Neutrophil (primary cell): ENCODE measurements around the gene MYO18A.

Source experiments
- H3K27ac ChIP-seq: fragments of 200-600 bp; sonication (generic); 2 replicates; pipeline ENCODE4 v1.5.1; 2016; ENCODE audit warnings: mild to moderate bottlenecking, moderate library complexity
- H3K27me3 ChIP-seq: fragments of 200-600 bp; sonication (generic); 2 replicates; pipeline ENCODE4 v1.6.0; 2016; ENCODE audit warnings: mild to moderate bottlenecking
- H3K36me3 ChIP-seq: fragments of 200-600 bp; sonication (generic); 2 replicates; pipeline ENCODE4 v1.5.1; 2017
- H3K4me1 ChIP-seq, 2 experiments: fragments of 200-600 bp in 1 of 2; sonication (generic) in 1 of 2; 1 replicate in 1 of 2; 2 replicates in 1 of 2; pipeline versions ENCODE4 v1.5.1 to v1.6.1; 2013 to 2016; ENCODE audit warnings: low read depth in 1 of 2, low read length in 1 of 2, mild to moderate bottlenecking in 1 of 2, moderate library complexity in 1 of 2; ENCODE audit not compliant: control insufficient read depth in 1 of 2, insufficient read depth in 1 of 2
- H3K4me3 ChIP-seq, 2 experiments: fragments of 200-600 bp in 1 of 2; sonication (generic) in 1 of 2; 1 replicate in 1 of 2; 2 replicates in 1 of 2; pipeline ENCODE4 v1.5.1; 2013 to 2016; ENCODE audit warnings: low read depth in 1 of 2, low read length in 1 of 2, mild to moderate bottlenecking in 1 of 2, moderate library complexity in 1 of 2
- H3K9me3 ChIP-seq: fragments of 200-600 bp; sonication (generic); 2 replicates; pipeline ENCODE4 v1.5.1; 2016
- TF ChIP-seq, protein P1 (sequence below): fragments of 200-600 bp; sonication (generic); IDR thresholded peaks from 2 replicates; pipeline ENCODE4 v1.5.1; 2016; ENCODE audit warnings: antibody characterized with exemption

Gene MYO18A

GRCh38 chr17:29162082-29162908 lies 17.9 kb downstream of the MYO18A start:
- Histone ChIP-seq H3K4me1 (no peaks in the 10 kb centered on the region), H3K4me3 (no peak overlapping the region), H3K27ac (no peak overlapping the region), H3K27me3 (no peaks in the 10 kb centered on the region), H3K36me3 (no peaks in the 10 kb centered on the region), H3K9me3 (no peaks in the 10 kb centered on the region)
- TF ChIP-seq, protein P1, sequence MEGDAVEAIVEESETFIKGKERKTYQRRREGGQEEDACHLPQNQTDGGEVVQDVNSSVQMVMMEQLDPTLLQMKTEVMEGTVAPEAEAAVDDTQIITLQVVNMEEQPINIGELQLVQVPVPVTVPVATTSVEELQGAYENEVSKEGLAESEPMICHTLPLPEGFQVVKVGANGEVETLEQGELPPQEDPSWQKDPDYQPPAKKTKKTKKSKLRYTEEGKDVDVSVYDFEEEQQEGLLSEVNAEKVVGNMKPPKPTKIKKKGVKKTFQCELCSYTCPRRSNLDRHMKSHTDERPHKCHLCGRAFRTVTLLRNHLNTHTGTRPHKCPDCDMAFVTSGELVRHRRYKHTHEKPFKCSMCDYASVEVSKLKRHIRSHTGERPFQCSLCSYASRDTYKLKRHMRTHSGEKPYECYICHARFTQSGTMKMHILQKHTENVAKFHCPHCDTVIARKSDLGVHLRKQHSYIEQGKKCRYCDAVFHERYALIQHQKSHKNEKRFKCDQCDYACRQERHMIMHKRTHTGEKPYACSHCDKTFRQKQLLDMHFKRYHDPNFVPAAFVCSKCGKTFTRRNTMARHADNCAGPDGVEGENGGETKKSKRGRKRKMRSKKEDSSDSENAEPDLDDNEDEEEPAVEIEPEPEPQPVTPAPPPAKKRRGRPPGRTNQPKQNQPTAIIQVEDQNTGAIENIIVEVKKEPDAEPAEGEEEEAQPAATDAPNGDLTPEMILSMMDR: no peak

- no peak overlapping the region for H3K4me3 ChIP-seq
- no peak overlapping the region for H3K27ac ChIP-seq
- peaks cover 1 to 4% of the 10 kb centered on the region in 2 experiments for H3K4me1 ChIP-seq
- TF ChIP-seq, protein P1: no peak
- H3K36me3 ChIP-seq: no peaks in the 10 kb centered on the region
- no peaks in the 10 kb centered on the region for H3K27me3 ChIP-seq
- no peaks in the 10 kb centered on the region for H3K9me3 ChIP-seq
Observed at GRCh38 chr17:29160253-29160652, 19.9 kb downstream of the MYO18A start.

DNA sequence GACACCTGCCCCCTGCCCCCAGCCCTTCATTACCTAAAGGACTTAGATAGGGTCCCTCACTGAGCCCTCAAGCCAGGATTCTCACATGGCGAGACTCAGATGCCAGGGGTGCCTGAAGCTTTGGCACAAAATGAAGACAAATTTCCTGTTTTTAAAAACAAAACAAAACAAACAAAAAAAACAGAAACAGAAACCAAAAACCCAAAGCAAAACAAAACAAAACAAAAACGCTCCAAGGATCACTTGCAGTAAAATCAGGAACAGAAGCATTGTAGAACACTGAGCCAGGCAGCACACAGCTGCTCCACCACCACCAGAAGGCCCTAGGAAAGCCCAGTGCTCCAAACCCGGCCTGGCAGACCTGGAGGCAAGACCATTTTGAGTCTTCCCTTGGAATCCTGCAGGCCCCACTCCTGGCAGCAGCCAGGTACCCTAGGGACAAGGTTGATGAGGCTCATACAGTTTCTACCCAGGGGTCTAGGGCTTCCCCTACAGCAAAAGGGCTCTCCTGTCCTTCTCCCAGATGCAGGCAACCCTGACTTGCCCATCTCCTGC lies 20.8 kb downstream of the MYO18A start:
- Histone ChIP-seq H3K4me3 (no peak overlapping the region), H3K27ac (no peak overlapping the region)

DNA sequence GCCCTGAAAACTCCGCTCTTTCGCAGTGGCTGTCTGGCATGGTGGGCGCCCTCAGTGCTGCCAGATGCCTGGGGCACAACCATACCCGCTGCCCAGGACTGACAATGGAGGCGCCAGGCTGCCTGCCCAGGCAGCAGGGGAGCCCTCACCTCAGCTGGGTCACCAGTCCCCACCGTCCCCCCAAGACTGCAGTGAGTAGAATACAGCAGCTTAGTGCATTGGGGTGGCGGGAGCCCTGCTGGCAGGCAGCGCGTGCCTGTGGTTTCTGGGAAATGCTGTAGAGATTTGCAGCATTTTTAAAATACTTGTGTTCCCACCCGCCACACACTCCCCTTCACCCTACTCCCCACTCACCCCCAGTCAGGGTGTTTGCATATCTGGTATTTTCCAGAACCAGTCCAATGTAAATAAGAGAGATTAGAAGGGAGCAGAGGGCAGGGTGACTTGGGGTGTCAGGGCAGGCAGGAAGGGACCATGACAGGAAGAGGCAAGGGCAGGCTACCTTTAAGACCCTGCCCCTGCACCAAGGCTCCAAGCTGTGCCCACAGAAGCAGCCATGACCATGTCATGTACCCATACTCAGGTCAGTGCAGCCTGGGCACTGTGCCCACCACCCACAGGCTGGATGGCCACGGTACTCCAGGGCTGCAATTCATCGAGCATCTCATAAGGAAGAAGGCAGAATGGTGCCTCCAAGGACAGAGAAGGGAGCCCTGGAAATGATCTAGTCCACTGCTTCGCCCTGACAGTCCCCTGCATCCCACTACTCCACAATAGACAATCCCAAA lies 21.5 kb downstream of the MYO18A start:
- TF ChIP-seq, protein P1: no peak
- Histone ChIP-seq H3K4me3 (no peak overlapping the region), H3K36me3 (no peaks in the 10 kb centered on the region), H3K4me1 (peaks cover 8 to 10% of the 10 kb centered on the region in 2 experiments), H3K9me3 (no peaks in the 10 kb centered on the region), H3K27me3 (peaks cover 8% of the 10 kb centered on the region), H3K27ac (no peak overlapping the region)

More for the DNA sequence above, 20.8 kb downstream of the MYO18A start:
- H3K36me3 ChIP-seq: no peaks in the 10 kb centered on the region
- peaks cover 4% of the 10 kb centered on the region for H3K27me3 ChIP-seq
- no peaks in the 10 kb centered on the region for H3K9me3 ChIP-seq
- TF ChIP-seq, protein P1: no peak
- peaks cover 8 to 10% of the 10 kb centered on the region in 2 experiments for H3K4me1 ChIP-seq

DNA sequence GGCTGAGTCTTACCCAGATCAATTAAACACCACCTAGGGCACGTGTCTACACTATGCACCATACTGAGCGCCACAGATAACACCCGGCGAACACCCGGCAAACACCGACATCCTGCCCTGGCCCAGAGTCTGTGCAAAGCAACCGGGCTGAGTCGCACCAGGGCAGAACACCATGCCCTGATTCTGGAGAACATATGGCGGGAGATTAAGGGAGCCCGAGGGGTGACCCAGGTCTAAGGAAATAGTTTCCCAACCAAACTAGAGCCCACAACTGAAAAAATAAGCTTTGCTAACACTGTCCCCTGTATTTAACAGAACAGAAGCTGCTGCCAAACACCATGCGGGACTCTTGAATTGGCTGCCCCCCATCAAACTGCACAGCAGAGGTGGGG lies 22.1 kb downstream of the MYO18A start:
- Histone ChIP-seq H3K9me3 (no peaks in the 10 kb centered on the region), H3K4me1 (peaks cover 8 to 10% of the 10 kb centered on the region in 2 experiments), H3K4me3 (no peak overlapping the region), H3K36me3 (no peaks in the 10 kb centered on the region), H3K27ac (no peak overlapping the region), H3K27me3 (peaks cover 8% of the 10 kb centered on the region)
- TF ChIP-seq, protein P1: no peak
